Stimulated activated CD4-positive, alpha-beta T cell treated with anti-CD3 and anti-CD28 coated beads, Interleukin-15, amount 100 ng/mL, for 48 hours (primary cell): ENCODE results near the gene NUAK1.
A peak's percentile ranks its signal among the peaks of the same experiment; 100 is the strongest.
"Not testable (repeated sequence)": the region's sequence is repeated elsewhere in the genome, so short reads cannot be mapped to it uniquely, and the experiment has no call there.

Experiments used
- DNase-seq, 2 donors: peaks; one replicate each; pipeline ENCODE4 v3.0.0-alpha.2; 2020; ENCODE audit warnings: low read depth in 2 of 2

The NUAK1 gene

GRCh38 chr12:106146987-106147386 is 8.2 kb upstream of the NUAK1 start:
- DNase-seq = no peak

- DNase-seq = no peak
These were observed 7.0 kb upstream of the NUAK1 start for GRCh38 chr12:106145539-106146447.

- no peak for DNase-seq
These were observed 6.1 kb upstream of the NUAK1 start for GRCh38 chr12:106144847-106145246.

- DNase-seq = no peak
These were observed 4.0 kb upstream of the NUAK1 start for GRCh38 chr12:106142591-106143261.

GRCh38 chr12:106141920-106142319 is 3.2 kb upstream of the NUAK1 start:
- DNase-seq = not testable (repeated sequence)

- DNase-seq = no peak
These were observed 2.7 kb upstream of the NUAK1 start for GRCh38 chr12:106141452-106141851.

GRCh38 chr12:106141003-106141402 is 2.2 kb upstream of the NUAK1 start:
- no peak for DNase-seq

- no peak for DNase-seq
These were observed 1.7 kb upstream of the NUAK1 start for GRCh38 chr12:106140223-106140986.

- peak in 1 of 2 donors; percentile 5 for DNase-seq
These were observed 843 bp upstream of the NUAK1 start for GRCh38 chr12:106139422-106140171.

GRCh38 chr12:106138357-106138632 is 459 bp downstream of the NUAK1 start:
- DNase-seq = no peak

GRCh38 chr12:106137530-106138356 is 1.0 kb downstream of the NUAK1 start:
- DNase-seq = no peak

GRCh38 chr12:106136263-106136662 is 2.5 kb downstream of the NUAK1 start:
- DNase-seq = peak; percentile 40 to 58

- DNase-seq = no peak
These were observed 3.0 kb downstream of the NUAK1 start for GRCh38 chr12:106135781-106136180.

- DNase-seq = no peak
These were observed 3.7 kb downstream of the NUAK1 start for GRCh38 chr12:106135075-106135474.

- DNase-seq = no peak
These were observed 4.3 kb downstream of the NUAK1 start for GRCh38 chr12:106134294-106134949.

GRCh38 chr12:106133136-106134087 is 5.3 kb downstream of the NUAK1 start:
- DNase-seq = no peak

- DNase-seq = no peak
These were observed 6.3 kb downstream of the NUAK1 start for GRCh38 chr12:106132175-106133135.

- no peak for DNase-seq
These were observed 7.1 kb downstream of the NUAK1 start for GRCh38 chr12:106131676-106132075.
